Measurements from ENCODE around the gene C1QTNF5. TPM values are rescaled to one million over a fixed set of nuclear protein-coding genes. Genes with fewer than 3 reads are reported as not detected.

Gene C1QTNF5
- total RNA-seq, 1 experiment from 2014 or later, result not detected

DNA sequence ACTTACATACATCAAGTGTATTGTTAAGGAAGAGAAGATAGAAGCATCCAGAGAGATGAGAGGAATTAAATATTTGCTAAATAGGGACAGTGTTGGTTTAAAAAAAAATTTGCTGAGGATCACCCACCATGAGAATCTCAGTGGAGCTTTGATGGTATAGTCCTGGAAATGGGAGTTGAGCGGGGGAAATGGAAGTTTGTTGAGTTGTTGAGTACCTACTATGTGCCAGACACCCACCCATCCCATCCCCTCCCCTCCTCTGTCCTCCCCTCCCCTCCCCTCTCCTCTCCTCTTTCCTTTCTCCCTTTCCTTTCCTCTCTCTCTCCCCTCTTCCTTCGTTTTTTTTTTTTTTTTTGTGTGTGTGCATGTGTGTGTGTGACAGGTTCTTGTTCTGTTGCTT is 10.5 kb upstream of the C1QTNF5 start:
- DNase-seq (ENCODE audit: low read depth, low spot score) (no peak), ATAC-seq (no peak)
- Histone ChIP-seq H3K79me2 (ENCODE audit: insufficient read depth, low read length) (no peaks in the 10 kb centered on the region), H3K9ac (ENCODE audit: low read length) (no peak overlapping the region), H3K4me1 (ENCODE audit: control insufficient read depth in 1 of 2, insufficient read depth in 2 of 2, low read length in 2 of 2) (peaks cover 4 to 8% of the 10 kb centered on the region in 2 experiments; a peak in 2 of 4 replicates), H3K4me2 (ENCODE audit: low read length) (no peak overlapping the region), H3K9me3 (ENCODE audit: control insufficient read depth in 1 of 2, insufficient read depth in 1 of 2, low read depth in 1 of 2, low read length in 2 of 2) (no peaks in the 10 kb centered on the region), H2AFZ (ENCODE audit: low read depth, low read length, poor library complexity, severe bottlenecking) (no peak overlapping the region), H4K20me1 (ENCODE audit: insufficient read depth) (no peaks in the 10 kb centered on the region), H3K4me3 (replicated peaks in 1 of 2; ENCODE audit: low read depth in 1 of 2, low read length in 2 of 2) (no peak overlapping the region), H3K27ac (ENCODE audit: low read depth, low read length) (no peak overlapping the region), H3K9me2 (ENCODE audit: insufficient read depth) (no peaks in the 10 kb centered on the region), H3K27me3 (ENCODE audit: insufficient read depth, low read length) (no peaks in the 10 kb centered on the region), H3K36me3 (ENCODE audit: control insufficient read depth in 1 of 2, insufficient read depth in 2 of 2, low read length in 2 of 2) (no peaks in the 10 kb centered on the region)
- ChIA-PET RAD21 (ENCODE audit: low non-redundant PET in 1 of 2, low total read pairs in 2 of 2, uncharacterized antibody in 2 of 2, unreplicated experiment in 2 of 2) (no interaction called here), POLR2A (no interaction called here), CTCF (no interaction called here)
- no TSS peak for BruUV-seq (replicated peaks)
- TF ChIP-seq, protein P1, sequence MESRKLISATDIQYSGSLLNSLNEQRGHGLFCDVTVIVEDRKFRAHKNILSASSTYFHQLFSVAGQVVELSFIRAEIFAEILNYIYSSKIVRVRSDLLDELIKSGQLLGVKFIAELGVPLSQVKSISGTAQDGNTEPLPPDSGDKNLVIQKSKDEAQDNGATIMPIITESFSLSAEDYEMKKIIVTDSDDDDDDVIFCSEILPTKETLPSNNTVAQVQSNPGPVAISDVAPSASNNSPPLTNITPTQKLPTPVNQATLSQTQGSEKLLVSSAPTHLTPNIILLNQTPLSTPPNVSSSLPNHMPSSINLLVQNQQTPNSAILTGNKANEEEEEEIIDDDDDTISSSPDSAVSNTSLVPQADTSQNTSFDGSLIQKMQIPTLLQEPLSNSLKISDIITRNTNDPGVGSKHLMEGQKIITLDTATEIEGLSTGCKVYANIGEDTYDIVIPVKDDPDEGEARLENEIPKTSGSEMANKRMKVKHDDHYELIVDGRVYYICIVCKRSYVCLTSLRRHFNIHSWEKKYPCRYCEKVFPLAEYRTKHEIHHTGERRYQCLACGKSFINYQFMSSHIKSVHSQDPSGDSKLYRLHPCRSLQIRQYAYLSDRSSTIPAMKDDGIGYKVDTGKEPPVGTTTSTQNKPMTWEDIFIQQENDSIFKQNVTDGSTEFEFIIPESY (IDR thresholded peaks at IDR 0.05; ENCODE audit: extremely low read depth, insufficient replicate concordance, low read length), result no peak
- TF ChIP-seq ZFX (IDR thresholded peaks at IDR 0.05) (no peak), SIN3A (IDR thresholded peaks at IDR 0.05; ENCODE audit: low read depth) (no peak), JUND (IDR thresholded peaks at IDR 0.05) (no peak), POLR2AphosphoS5 (IDR thresholded peaks at IDR 0.05; ENCODE audit: low read depth, low read length) (no peak), EZH2phosphoT487 (IDR thresholded peaks at IDR 0.05; ENCODE audit: borderline replicate concordance) (no peak), YY1 (IDR thresholded peaks at IDR 0.05; ENCODE audit: extremely low read depth, insufficient replicate concordance, low read depth, low read length) (no peak), TCF7L2 (IDR thresholded peaks at IDR 0.05; ENCODE audit: borderline replicate concordance, extremely low read depth, insufficient read depth, insufficient read length) (no peak)
- TF ChIP-seq, protein P2, sequence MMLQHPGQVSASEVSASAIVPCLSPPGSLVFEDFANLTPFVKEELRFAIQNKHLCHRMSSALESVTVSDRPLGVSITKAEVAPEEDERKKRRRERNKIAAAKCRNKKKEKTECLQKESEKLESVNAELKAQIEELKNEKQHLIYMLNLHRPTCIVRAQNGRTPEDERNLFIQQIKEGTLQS (IDR thresholded peaks at IDR 0.05), result no peak
- intact Hi-C loops (cut with micrococcal nuclease), result no loop called here
